NCI-H2029 (cell line): ENCODE results near the gene CA11.

ENCODE experiments used
- DNase-seq: peaks from one replicate; lab custom pipeline; 2025; lab: John Stamatoyannopoulos, UW

CA11 gene

GRCh38 chr19:48613024-48613851 is 32.7 kb downstream of the CA11 start:
- DNase-seq = no peak

- no peak for DNase-seq
Measured at GRCh38 chr19:48611872-48612271, 34.1 kb downstream of the CA11 start.

GRCh38 chr19:48609571-48610108 is 36.3 kb downstream of the CA11 start:
- no peak for DNase-seq

GRCh38 chr19:48608798-48609263 is 37.2 kb downstream of the CA11 start:
- DNase-seq = peak; percentile 31

GRCh38 chr19:48607359-48607755 is 38.6 kb downstream of the CA11 start:
- DNase-seq = no peak

GRCh38 chr19:48606463-48607358 is 39.3 kb downstream of the CA11 start, which contains the start of gene SPACA4:
SPACA4 (plus strand) TSS chr19:48606742; CDS start chr19:48606979, 237 bp downstream.
- no peak for DNase-seq

- DNase-seq = no peak
Measured at GRCh38 chr19:48603850-48604249, 42.1 kb downstream of the CA11 start.

GRCh38 chr19:48603449-48603848 is 42.5 kb downstream of the CA11 start:
- no peak for DNase-seq

- no peak for DNase-seq
Measured at GRCh38 chr19:48603001-48603400, 43.0 kb downstream of the CA11 start.

GRCh38 chr19:48600679-48601417 is 45.1 kb downstream of the CA11 start:
- no peak for DNase-seq

- DNase-seq = no peak
Measured at GRCh38 chr19:48598996-48599700, 46.8 kb downstream of the CA11 start.

- no peak for DNase-seq
Measured at GRCh38 chr19:48596679-48597465, 49.1 kb downstream of the CA11 start.

- DNase-seq = no peak
Measured at GRCh38 chr19:48596237-48596636, 49.8 kb downstream of the CA11 start.

- no peak for DNase-seq
Measured at GRCh38 chr19:48595833-48596232, 50.2 kb downstream of the CA11 start.

- DNase-seq = no peak
Measured at GRCh38 chr19:48595171-48595570, 50.8 kb downstream of the CA11 start.

- DNase-seq = no peak
Measured at GRCh38 chr19:48591021-48591420, 55.0 kb downstream of the CA11 start.

- DNase-seq = peak; percentile 82
Measured at GRCh38 chr19:48588670-48589401, 57.2 kb downstream of the CA11 start.
